SK-N-SH (cell line): ENCODE data around the gene TMCC2. TPM values are rescaled to one million over a fixed set of nuclear protein-coding genes. Genes with fewer than 3 reads are reported as not detected.

Experiments
- CTCF ChIA-PET: fragments of 300-600, 350-600 bp; formaldehyde crosslinking; extraction: SDS; loops from one replicate; lab custom pipeline; 2021; lab: Yijun Ruan, JAX
- POLR2A ChIA-PET: fragments of 350-600 bp; sonication (Branson Sonifier 250); formaldehyde crosslinking; extraction: SDS; loops from one replicate; lab custom pipeline; 2020; ENCODE audit warnings: antibody characterized with exemption, inconsistent platforms; lab: Yijun Ruan, JAX
- DNase-seq: peaks from one replicate; pipeline ENCODE4 v3.0.0; 2012
- H2AFZ ChIP-seq: fragments of 200-600 bp; sonication (generic); 2 replicates; pipeline ENCODE4 v1.8.1; 2016; ENCODE audit warnings: antibody characterized with exemption, mild to moderate bottlenecking, low read depth
- H3F3A ChIP-seq: fragments of 200-600 bp; sonication (generic); replicated peaks from 2 replicates; pipeline ENCODE3; 2016; ENCODE audit warnings: antibody characterized with exemption, mild to moderate bottlenecking; ENCODE audit not compliant: insufficient read depth
- H3K27ac ChIP-seq, 2 experiments: fragments of 200-500 bp in 1 of 2; fragments of 200-600 bp in 1 of 2; sonication (Bioruptor generic) in 1 of 2; sonication (generic), shearing (Covaris generic) in 1 of 2; 2 replicates each; pipeline versions ENCODE4 v1.5.1 to v1.6.1; 2014 to 2016; ENCODE audit warnings: low read depth in 2 of 2, inconsistent platforms in 1 of 2, low read length in 1 of 2, mild to moderate bottlenecking in 1 of 2, mixed read lengths in 1 of 2
- H3K27me3 ChIP-seq: fragments of 200-600 bp; sonication (generic), shearing (Covaris generic); 2 replicates; pipeline ENCODE4 v1.6.1; 2016; ENCODE audit warnings: mixed run types; ENCODE audit not compliant: insufficient read depth
- H3K36me3 ChIP-seq, 2 experiments: fragments of 200-500 bp in 1 of 2; fragments of 200-600 bp in 1 of 2; sonication (Bioruptor generic) in 1 of 2; sonication (generic) in 1 of 2; replicated peaks in 1 of 2; 2 replicates each; pipeline versions ENCODE3 to v1.5.1; 2014 to 2016; ENCODE audit warnings: low read length in 1 of 2, mild to moderate bottlenecking in 1 of 2; ENCODE audit not compliant: insufficient read depth in 2 of 2, control insufficient read depth in 1 of 2
- H3K4me1 ChIP-seq, 2 experiments: fragments of 200-500 bp in 1 of 2; fragments of 200-600 bp in 1 of 2; sonication (Bioruptor generic) in 1 of 2; sonication (generic), shearing (Covaris generic) in 1 of 2; 2 replicates each; pipeline versions ENCODE4 v1.5.1 to v1.6.1; 2014 to 2016; ENCODE audit warnings: low read depth in 1 of 2, low read length in 1 of 2, mixed run types in 1 of 2; ENCODE audit not compliant: insufficient read depth in 2 of 2, control insufficient read depth in 1 of 2
- H3K4me2 ChIP-seq: fragments of 200-600 bp; sonication (generic), shearing (Covaris generic); 2 replicates; pipeline ENCODE4 v1.6.1; 2017; ENCODE audit warnings: mixed run types
- H3K4me3 ChIP-seq, 2 experiments: fragments of 200-500 bp in 1 of 2; fragments of 200-600 bp in 1 of 2; sonication (Bioruptor generic) in 1 of 2; sonication (generic), shearing (Covaris generic) in 1 of 2; 2 replicates each; pipeline versions ENCODE4 v1.5.1 to v1.8.1; 2014 to 2016; ENCODE audit warnings: low read depth in 2 of 2, inconsistent platforms in 1 of 2, low read length in 1 of 2, mild to moderate bottlenecking in 1 of 2, mixed read lengths in 1 of 2, moderate library complexity in 1 of 2
- H3K79me2 ChIP-seq: fragments of 200-600 bp; sonication (generic); 2 replicates; pipeline ENCODE4 v1.8.1; 2017; ENCODE audit warnings: mild to moderate bottlenecking; ENCODE audit not compliant: insufficient read depth
- H3K9ac ChIP-seq: fragments of 200-600 bp; sonication (generic); 2 replicates; pipeline ENCODE4 v1.6.1; 2017; ENCODE audit warnings: mixed run types
- H3K9me2 ChIP-seq: fragments of 200-600 bp; sonication (generic); 2 replicates; pipeline ENCODE4 v1.6.1; 2017; ENCODE audit warnings: mixed run types
- H3K9me3 ChIP-seq: fragments of 200-600 bp; sonication (generic); 2 replicates; pipeline ENCODE4 v1.6.1; 2017; ENCODE audit warnings: mixed run types, mild to moderate bottlenecking, moderate library complexity
- H4K20me1 ChIP-seq: fragments of 200-600 bp; sonication (generic); 2 replicates; pipeline ENCODE4 v1.6.1; 2017; ENCODE audit warnings: mild to moderate bottlenecking, mixed run types; ENCODE audit not compliant: insufficient read depth
- EZH2phosphoT487 ChIP-seq: fragments of 200-600 bp; sonication (generic); IDR thresholded peaks from 2 replicates; pipeline ENCODE4 v1.6.1; 2017; ENCODE audit warnings: low read depth, mixed run types, mild to moderate bottlenecking, antibody characterized with exemption, moderate library complexity, borderline replicate concordance
- FOXJ3 ChIP-seq: sonication (generic); formaldehyde crosslinking; IDR thresholded peaks from 2 replicates; pipeline ENCODE4 v1.5.1; 2020; ENCODE audit warnings: mild to moderate bottlenecking, missing genetic modification reagents
- FOXM1 ChIP-seq: IDR thresholded peaks from 2 replicates; pipeline ENCODE4 v1.4.0; 2012; ENCODE audit warnings: low read depth, mild to moderate bottlenecking
- GABPA ChIP-seq: IDR thresholded peaks from 2 replicates; pipeline ENCODE4 v1.4.0; 2012; ENCODE audit warnings: low read depth, mild to moderate bottlenecking
- GATA2 ChIP-seq: sonication (generic); formaldehyde crosslinking; IDR thresholded peaks from 2 replicates; pipeline ENCODE4 v1.5.0; 2020; ENCODE audit warnings: mild to moderate bottlenecking, missing genetic modification reagents
- MEF2A ChIP-seq: IDR thresholded peaks from 2 replicates; pipeline ENCODE4 v1.4.0; 2012; ENCODE audit warnings: low read depth, borderline replicate concordance
- MXI1 ChIP-seq: IDR thresholded peaks from 2 replicates; pipeline ENCODE4 v1.6.1; 2012; ENCODE audit warnings: mild to moderate bottlenecking, low read depth, low read length, improper control_type of control experiment
- NFIC ChIP-seq: IDR thresholded peaks from 2 replicates; pipeline ENCODE4 v1.4.0; 2012; ENCODE audit warnings: borderline replicate concordance
- POLR2AphosphoS5 ChIP-seq: IDR thresholded peaks from 2 replicates; pipeline ENCODE4 v1.6.1; 2012; ENCODE audit warnings: low read depth, low read length
- RCOR1 ChIP-seq: fragments of 150-350 bp; IDR thresholded peaks from 2 replicates; pipeline ENCODE4 v1.6.1; 2017; ENCODE audit warnings: antibody characterized with exemption, low read length
- TCF12 ChIP-seq: IDR thresholded peaks from 2 replicates; pipeline ENCODE4 v1.4.0; 2012
- TEAD4 ChIP-seq: IDR thresholded peaks from 2 replicates; pipeline ENCODE4 v1.4.0; 2012; ENCODE audit warnings: mild to moderate bottlenecking, borderline replicate concordance; ENCODE audit not compliant: insufficient read depth
- WGBS: methylation state at CpG from one replicate; pipeline ENCODE4 v1.1.6; 2017; ENCODE audit warnings: low lambda C conversion rate; 5-methylcytosine and 5-hydroxymethylcytosine counted together
- polyA plus RNA-seq, 3 experiments: library from polyadenylated mRNA; depleted of rRNA; stranded (reverse); fragments of >200 nt; gene quantifications; 2 replicates each; pipeline ENCODE4 v1.2.3, GENCODE V29; 2012
- TF ChIP-seq, protein P1 (sequence below): IDR thresholded peaks from 2 replicates; pipeline ENCODE4 v1.4.0; 2012; ENCODE audit warnings: low read depth
- TF ChIP-seq, protein P2 (sequence below): IDR thresholded peaks from 2 replicates; pipeline ENCODE4 v1.4.0; 2012; ENCODE audit warnings: low read depth, borderline replicate concordance
- TF ChIP-seq, protein P3 (sequence below): fragments of 150-350 bp; IDR thresholded peaks from 2 replicates; pipeline ENCODE4 v1.6.1; 2016; ENCODE audit warnings: mild to moderate bottlenecking, low read depth, low read length
- TF ChIP-seq, protein P4 (sequence below): fragments of 200-600 bp; sonication (generic); IDR thresholded peaks from 2 replicates; pipeline ENCODE4 v1.6.1; 2017; ENCODE audit warnings: antibody characterized with exemption, mild to moderate bottlenecking, moderate library complexity
- TF ChIP-seq, protein P5 (sequence below): IDR thresholded peaks from 2 replicates; pipeline ENCODE4 v1.6.1; 2012; ENCODE audit warnings: mild to moderate bottlenecking, low read depth, low read length, moderate library complexity

The TMCC2 gene
- polyA plus RNA-seq, 1 of the 3 experiments (the other 2 are of a cell fraction): 6.0 TPM

DNA sequence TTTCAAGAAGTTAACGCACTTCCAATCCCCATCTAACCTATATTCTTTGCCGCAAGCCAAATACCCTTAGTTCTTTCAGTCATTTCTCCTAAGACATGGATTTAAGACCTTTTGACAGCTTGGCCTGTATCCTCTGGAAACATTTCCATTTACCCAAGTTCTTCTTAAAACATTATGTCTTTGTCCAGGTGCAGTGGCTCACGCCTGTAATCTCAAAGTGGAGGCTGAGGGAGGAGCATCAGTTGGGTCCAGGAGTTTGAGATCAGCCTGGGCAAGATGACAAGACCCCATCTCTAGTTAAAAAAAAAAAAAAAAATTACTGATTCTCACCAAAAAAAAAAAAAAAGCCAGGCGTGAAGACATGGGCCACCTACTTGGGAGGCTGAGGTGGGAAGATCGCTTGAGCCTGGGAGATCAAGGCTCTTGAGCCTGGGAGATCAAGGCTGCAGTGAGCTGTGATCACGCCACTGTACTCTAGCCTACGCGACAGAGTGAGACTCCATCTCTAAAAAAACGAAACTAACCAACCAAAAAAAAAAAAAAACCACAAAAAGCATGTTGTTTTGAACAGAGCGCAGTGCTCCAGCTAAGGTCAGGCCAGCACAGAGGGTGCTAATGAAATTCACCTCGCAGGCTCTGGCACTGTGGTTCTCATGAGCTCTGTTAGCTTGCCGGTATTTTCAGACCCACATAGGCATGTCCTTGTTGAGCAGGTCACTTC lies 57.8 kb downstream of the TMCC2 start:
- H3K27me3 ChIP-seq: no peaks in the 10 kb centered on the region
- H3K9ac ChIP-seq: peak overlapping the region; percentile 42; the same call in 1 of the 2 replicates
- H3K79me2 ChIP-seq: no peaks in the 10 kb centered on the region
- H3K4me2 ChIP-seq: peak overlapping the region; percentile 40
- 0 out of 2 replicates have a peak overlapping the region, but pooled peaks have one; percentile 66 for H2AFZ ChIP-seq
- no peaks in the 10 kb centered on the region for H4K20me1 ChIP-seq
- no peaks in the 10 kb centered on the region for H3K9me2 ChIP-seq
- POLR2A ChIA-PET: no interaction called here
- no peak overlapping the region for H3K4me3 ChIP-seq
- no peaks in the 10 kb centered on the region for H3K36me3 ChIP-seq
- H3K9me3 ChIP-seq: no peaks in the 10 kb centered on the region
- H3F3A ChIP-seq: peaks cover 17% of the 10 kb centered on the region
- TF ChIP-seq FOXJ3 (CRISPR knock-in tag): no peak
- no peak for TF ChIP-seq NFIC
- TF ChIP-seq, all 33 proteins: peak for 0
- CTCF ChIA-PET: interaction anchor here (0.5 to 38.3 kb wide), 4 partner anchors 10 to 452 kb away, joined by 3 to 1368 read pairs (median 44); partner anchors contain the start of gene NUAK2
- peaks cover 8 to 33% of the 10 kb centered on the region in 2 experiments; a peak in 3 of 4 replicates for H3K4me1 ChIP-seq
- peak overlapping the region; percentile 66 to 82; a peak in 3 of 4 replicates for H3K27ac ChIP-seq
- DNase-seq: no peak
- WGBS: 80% methylated on average over 12 of the region's 12 CpGs

DNA sequence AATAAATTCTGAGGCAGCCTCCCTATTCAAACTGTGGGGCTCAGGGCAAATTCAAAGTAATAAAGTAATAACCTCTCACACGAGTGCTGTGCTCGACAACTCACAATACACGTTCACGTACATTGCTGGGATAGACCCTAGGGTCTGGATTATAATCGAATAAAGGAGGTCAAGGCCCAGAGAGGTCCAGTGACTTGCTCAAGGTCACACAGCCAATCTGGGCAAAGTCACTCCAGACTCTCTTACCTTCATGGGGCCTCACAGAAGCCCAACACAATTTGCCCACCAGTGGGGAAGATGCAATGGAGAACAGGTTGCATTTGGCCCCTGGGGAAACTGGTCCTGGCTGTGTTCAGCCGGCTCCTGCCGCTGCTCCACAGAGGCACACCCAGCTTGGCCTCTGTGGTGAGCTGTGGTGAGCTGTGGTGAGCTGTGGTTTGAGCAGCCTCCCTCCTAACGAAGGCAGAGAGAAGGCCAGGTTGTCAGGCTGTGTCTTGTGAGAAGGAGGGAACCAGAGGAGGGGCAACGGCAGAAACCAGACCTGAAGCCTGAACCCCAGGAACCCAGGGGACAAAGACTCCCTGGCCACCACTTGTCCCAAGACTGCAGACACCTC lies 58.7 kb downstream of the TMCC2 start:
- DNase-seq: no peak
- Histone ChIP-seq H2AFZ (no peak overlapping the region), H4K20me1 (no peaks in the 10 kb centered on the region), H3K9me3 (no peaks in the 10 kb centered on the region), H3K4me2 (0 out of 2 replicates have a peak overlapping the region, but pooled peaks have one; percentile 40), H3K4me1 (peaks cover 8 to 33% of the 10 kb centered on the region in 2 experiments; a peak in 3 of 4 replicates), H3K4me3 (no peak overlapping the region), H3K27ac (peak overlapping the region in 1 of 2 experiments; percentile 82; a peak in 1 of 4 replicates), H3K27me3 (no peaks in the 10 kb centered on the region), H3F3A (peaks cover 17% of the 10 kb centered on the region), H3K79me2 (no peaks in the 10 kb centered on the region), H3K9ac (no peak overlapping the region), H3K9me2 (no peaks in the 10 kb centered on the region), H3K36me3 (no peaks in the 10 kb centered on the region)
- POLR2A ChIA-PET: no interaction called here
- TF ChIP-seq MXI1 (no peak), TEAD4 (no peak), RCOR1 (no peak), MEF2A (no peak), GATA2 (CRISPR knock-in tag) (no peak), NFIC (no peak), GABPA (no peak), FOXM1 (no peak), TCF12 (no peak), EZH2phosphoT487 (no peak), POLR2AphosphoS5 (no peak)
- TF ChIP-seq, protein P1, sequence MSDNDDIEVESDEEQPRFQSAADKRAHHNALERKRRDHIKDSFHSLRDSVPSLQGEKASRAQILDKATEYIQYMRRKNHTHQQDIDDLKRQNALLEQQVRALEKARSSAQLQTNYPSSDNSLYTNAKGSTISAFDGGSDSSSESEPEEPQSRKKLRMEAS: no peak
- TF ChIP-seq, protein P2, sequence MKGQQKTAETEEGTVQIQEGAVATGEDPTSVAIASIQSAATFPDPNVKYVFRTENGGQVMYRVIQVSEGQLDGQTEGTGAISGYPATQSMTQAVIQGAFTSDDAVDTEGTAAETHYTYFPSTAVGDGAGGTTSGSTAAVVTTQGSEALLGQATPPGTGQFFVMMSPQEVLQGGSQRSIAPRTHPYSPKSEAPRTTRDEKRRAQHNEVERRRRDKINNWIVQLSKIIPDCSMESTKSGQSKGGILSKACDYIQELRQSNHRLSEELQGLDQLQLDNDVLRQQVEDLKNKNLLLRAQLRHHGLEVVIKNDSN: no peak
- TF ChIP-seq, protein P3, sequence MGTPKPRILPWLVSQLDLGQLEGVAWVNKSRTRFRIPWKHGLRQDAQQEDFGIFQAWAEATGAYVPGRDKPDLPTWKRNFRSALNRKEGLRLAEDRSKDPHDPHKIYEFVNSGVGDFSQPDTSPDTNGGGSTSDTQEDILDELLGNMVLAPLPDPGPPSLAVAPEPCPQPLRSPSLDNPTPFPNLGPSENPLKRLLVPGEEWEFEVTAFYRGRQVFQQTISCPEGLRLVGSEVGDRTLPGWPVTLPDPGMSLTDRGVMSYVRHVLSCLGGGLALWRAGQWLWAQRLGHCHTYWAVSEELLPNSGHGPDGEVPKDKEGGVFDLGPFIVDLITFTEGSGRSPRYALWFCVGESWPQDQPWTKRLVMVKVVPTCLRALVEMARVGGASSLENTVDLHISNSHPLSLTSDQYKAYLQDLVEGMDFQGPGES: no peak
- TF ChIP-seq, protein P4, sequence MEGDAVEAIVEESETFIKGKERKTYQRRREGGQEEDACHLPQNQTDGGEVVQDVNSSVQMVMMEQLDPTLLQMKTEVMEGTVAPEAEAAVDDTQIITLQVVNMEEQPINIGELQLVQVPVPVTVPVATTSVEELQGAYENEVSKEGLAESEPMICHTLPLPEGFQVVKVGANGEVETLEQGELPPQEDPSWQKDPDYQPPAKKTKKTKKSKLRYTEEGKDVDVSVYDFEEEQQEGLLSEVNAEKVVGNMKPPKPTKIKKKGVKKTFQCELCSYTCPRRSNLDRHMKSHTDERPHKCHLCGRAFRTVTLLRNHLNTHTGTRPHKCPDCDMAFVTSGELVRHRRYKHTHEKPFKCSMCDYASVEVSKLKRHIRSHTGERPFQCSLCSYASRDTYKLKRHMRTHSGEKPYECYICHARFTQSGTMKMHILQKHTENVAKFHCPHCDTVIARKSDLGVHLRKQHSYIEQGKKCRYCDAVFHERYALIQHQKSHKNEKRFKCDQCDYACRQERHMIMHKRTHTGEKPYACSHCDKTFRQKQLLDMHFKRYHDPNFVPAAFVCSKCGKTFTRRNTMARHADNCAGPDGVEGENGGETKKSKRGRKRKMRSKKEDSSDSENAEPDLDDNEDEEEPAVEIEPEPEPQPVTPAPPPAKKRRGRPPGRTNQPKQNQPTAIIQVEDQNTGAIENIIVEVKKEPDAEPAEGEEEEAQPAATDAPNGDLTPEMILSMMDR: no peak
- TF ChIP-seq, protein P5, sequence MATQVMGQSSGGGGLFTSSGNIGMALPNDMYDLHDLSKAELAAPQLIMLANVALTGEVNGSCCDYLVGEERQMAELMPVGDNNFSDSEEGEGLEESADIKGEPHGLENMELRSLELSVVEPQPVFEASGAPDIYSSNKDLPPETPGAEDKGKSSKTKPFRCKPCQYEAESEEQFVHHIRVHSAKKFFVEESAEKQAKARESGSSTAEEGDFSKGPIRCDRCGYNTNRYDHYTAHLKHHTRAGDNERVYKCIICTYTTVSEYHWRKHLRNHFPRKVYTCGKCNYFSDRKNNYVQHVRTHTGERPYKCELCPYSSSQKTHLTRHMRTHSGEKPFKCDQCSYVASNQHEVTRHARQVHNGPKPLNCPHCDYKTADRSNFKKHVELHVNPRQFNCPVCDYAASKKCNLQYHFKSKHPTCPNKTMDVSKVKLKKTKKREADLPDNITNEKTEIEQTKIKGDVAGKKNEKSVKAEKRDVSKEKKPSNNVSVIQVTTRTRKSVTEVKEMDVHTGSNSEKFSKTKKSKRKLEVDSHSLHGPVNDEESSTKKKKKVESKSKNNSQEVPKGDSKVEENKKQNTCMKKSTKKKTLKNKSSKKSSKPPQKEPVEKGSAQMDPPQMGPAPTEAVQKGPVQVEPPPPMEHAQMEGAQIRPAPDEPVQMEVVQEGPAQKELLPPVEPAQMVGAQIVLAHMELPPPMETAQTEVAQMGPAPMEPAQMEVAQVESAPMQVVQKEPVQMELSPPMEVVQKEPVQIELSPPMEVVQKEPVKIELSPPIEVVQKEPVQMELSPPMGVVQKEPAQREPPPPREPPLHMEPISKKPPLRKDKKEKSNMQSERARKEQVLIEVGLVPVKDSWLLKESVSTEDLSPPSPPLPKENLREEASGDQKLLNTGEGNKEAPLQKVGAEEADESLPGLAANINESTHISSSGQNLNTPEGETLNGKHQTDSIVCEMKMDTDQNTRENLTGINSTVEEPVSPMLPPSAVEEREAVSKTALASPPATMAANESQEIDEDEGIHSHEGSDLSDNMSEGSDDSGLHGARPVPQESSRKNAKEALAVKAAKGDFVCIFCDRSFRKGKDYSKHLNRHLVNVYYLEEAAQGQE: no peak
- WGBS: 93% methylated on average over 8 of the region's 9 CpGs
- CTCF ChIA-PET: interaction anchor here (0.6 to 38.3 kb wide), 4 partner anchors 10 to 100 kb away, joined by 3 to 1368 read pairs (median 46); partner anchors contain the start of gene NUAK2
